ENCODE measurements around the gene TRIM47.

TRIM47 gene

DNA sequence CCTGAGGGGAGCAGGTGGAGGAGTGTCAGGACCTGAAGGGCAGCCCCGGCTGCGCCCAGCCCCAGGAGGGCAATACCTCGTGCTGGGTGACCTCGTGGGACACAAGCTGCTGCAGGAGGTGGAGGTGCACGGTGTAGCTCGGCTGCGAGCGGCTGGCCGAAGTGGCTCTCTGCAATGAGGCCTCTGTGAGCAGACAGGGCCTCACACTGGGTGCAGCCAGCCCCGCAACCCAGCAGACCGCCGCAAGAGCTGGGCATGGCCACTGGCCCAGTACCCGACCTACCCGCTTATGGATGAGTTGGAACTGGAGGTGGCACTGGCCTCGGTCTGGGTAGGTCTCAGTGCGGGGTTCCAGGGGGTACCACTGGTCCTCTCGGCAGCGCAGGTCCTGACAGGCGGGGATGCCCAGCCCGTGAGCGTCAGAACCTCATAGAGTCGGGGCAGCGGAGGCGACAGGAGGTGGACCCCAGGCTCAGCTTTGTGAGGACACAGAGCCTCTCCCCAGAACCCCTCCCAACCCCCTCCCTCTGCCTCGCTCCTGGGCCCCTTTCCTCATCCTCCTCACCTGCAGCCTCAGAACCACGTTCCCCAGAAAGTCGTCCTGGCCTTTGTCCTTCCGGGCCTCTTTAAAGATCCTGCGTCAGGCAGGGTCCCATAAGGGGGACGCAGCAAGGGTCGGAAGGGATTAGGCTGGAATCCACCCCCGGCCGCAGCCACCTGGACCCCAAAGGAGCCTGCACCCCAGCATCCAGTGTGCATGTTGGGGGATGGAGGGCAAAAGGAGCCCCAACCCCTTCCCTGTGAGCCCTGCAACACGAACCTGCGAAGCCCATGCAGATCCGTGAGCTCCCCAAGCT is 38.2 kb downstream of the TRIM47 start:
- H3K4me3 ChIP-seq (ENCODE audit: low read depth, low read length): no peak overlapping the region
- TF ChIP-seq, protein P1, sequence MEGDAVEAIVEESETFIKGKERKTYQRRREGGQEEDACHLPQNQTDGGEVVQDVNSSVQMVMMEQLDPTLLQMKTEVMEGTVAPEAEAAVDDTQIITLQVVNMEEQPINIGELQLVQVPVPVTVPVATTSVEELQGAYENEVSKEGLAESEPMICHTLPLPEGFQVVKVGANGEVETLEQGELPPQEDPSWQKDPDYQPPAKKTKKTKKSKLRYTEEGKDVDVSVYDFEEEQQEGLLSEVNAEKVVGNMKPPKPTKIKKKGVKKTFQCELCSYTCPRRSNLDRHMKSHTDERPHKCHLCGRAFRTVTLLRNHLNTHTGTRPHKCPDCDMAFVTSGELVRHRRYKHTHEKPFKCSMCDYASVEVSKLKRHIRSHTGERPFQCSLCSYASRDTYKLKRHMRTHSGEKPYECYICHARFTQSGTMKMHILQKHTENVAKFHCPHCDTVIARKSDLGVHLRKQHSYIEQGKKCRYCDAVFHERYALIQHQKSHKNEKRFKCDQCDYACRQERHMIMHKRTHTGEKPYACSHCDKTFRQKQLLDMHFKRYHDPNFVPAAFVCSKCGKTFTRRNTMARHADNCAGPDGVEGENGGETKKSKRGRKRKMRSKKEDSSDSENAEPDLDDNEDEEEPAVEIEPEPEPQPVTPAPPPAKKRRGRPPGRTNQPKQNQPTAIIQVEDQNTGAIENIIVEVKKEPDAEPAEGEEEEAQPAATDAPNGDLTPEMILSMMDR (IDR thresholded peaks at IDR 0.05; ENCODE audit: low read depth, low read length, missing control alignments): no peak
- no peak for DNase-seq (ENCODE audit: low read depth)
- in situ Hi-C loops (cut with HindIII; ENCODE audit: low sequenced_read_pairs): loop anchor here (10.0 kb wide), 1 partner anchor 55 kb away; the partner anchor contains the start of gene UNK

DNA sequence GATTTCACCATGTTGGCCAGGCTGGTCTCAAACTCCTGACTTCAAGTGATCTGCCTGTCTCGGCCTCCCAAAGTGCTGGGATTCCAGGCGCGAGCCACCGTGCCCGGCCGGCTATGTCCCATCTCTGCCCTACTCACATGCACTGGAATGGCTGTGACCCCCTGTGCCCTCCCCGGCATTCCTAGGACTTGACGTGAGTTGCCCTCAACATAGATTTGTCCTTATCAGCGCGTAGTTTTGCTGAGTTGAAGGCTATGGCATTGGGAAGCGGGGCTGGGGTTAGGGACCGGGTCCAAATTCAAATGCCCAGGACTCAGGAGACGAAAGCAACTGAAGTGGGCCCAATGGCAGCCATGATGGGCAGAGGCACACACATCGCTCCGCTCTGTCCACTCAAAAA is 40.0 kb downstream of the TRIM47 start:
- in situ Hi-C loops (cut with HindIII; ENCODE audit: low sequenced_read_pairs): no loop called here
- TF ChIP-seq, protein P1 (IDR thresholded peaks at IDR 0.05; ENCODE audit: low read depth, low read length, missing control alignments): no peak
- no peak overlapping the region for H3K4me3 ChIP-seq (ENCODE audit: low read depth, low read length)
- no peak for DNase-seq (ENCODE audit: low read depth)

DNA sequence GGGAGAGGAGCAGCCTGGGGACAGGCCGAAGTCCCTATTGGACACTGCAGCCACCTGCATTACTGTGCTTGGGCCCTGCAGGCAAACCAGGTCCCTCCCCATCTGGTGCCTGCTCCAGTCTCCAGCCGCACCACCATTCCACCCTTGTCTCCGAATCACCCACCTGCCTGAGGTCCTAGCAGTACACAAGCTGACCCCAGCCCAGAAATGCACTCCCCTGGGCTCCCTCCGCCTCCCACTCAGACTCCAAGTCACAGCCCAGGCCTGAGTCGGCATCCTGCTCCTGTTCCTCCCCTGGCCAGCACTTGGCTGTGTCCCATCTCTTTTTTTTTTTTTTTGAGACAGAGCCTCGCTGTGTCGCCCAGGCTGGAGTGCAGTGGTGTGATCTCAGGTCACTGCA is 40.5 kb downstream of the TRIM47 start:
- DNase-seq (ENCODE audit: low read depth): no peak
- in situ Hi-C loops (cut with HindIII; ENCODE audit: low sequenced_read_pairs): no loop called here
- TF ChIP-seq, protein P1 (IDR thresholded peaks at IDR 0.05; ENCODE audit: low read depth, low read length, missing control alignments): no peak
- H3K4me3 ChIP-seq (ENCODE audit: low read depth, low read length): no peak overlapping the region

DNA sequence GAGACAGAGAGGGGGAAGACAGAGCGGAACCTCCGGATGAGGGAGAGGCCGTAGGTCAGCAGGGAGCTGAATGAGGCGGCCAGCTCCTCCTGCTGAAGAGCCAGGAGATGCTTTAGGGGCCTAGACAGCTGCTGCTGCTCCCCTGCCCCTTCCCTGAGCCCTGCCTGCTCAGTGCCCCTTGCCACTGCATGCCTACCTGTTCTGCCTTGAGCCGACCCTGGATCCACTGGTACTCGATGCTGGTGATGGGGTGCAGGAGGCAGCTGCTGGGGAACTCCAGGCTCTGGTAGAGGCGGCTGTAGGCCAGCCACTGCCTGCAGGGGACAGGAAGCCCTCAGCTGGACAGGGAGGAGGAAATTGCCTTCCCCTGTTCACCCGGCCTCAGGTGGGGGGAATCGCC is 41.8 kb downstream of the TRIM47 start:
- in situ Hi-C loops (cut with HindIII; ENCODE audit: low sequenced_read_pairs): no loop called here
- no peak overlapping the region for H3K4me3 ChIP-seq (ENCODE audit: low read depth, low read length)
- TF ChIP-seq, protein P1 (IDR thresholded peaks at IDR 0.05; ENCODE audit: low read depth, low read length, missing control alignments): no peak
- DNase-seq (ENCODE audit: low read depth): no peak

DNA sequence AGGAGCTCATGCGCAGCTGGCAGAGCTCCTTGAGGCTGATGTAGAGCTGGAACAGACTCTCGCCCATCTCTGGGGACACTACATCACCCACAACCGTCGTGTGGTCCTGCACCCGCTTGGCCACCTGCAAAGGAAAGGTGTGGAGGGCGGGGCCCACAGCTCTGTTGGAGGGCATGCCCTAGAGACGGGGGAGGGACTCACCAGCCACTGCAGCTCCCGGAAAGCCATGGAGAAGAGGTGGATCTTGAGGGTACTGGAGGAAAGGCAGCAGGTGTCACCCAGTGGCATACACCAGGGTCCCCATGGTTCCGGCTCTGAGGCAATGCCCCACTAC is 42.8 kb downstream of the TRIM47 start:
- in situ Hi-C loops (cut with HindIII; ENCODE audit: low sequenced_read_pairs): no loop called here
- TF ChIP-seq, protein P1 (IDR thresholded peaks at IDR 0.05; ENCODE audit: low read depth, low read length, missing control alignments): no peak
- no peak for DNase-seq (ENCODE audit: low read depth)
- no peak overlapping the region for H3K4me3 ChIP-seq (ENCODE audit: low read depth, low read length)

DNA sequence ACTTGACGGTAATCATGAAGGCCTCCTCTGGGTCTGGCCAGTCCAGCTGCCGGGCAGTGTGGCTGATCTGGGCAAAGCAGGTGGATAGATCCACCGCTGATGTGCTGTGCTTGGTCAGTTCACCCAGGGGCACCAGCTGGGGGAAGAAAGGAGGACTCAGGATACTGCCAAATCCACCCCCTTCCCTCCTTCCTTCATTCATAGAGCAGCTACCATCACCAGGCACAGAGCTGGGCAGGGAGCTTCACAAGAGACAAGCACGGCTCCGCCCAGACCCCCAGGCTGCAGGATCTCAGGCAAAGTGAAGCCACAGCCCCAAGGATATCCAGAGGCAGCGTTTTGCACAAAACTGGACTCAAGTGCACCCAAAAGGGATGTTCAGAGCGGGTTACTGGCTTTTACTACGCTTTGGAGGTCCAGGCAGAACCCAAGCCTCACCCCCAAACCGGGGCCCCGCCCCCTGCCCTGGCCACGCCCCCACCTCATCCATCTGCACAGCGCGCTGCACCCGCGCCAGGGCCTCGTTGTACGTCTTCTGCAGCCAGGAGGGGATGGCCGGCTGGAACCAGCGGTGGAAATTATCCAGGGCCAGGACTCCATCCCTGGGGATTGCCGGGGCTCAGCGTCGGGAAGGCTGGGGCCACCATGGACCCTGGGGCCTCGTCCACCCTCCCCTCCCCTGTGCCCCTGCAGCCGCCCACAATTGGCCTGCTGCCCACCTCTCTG is 43.3 kb downstream of the TRIM47 start:
- H3K4me3 ChIP-seq (ENCODE audit: low read depth, low read length): no peak overlapping the region
- in situ Hi-C loops (cut with HindIII; ENCODE audit: low sequenced_read_pairs): no loop called here
- DNase-seq (ENCODE audit: low read depth): no peak
- TF ChIP-seq, protein P1 (IDR thresholded peaks at IDR 0.05; ENCODE audit: low read depth, low read length, missing control alignments): no peak
